ENCODE results near the gene PIAS1.
"Not testable (repeated sequence)": the region's sequence is repeated elsewhere in the genome, so short reads cannot be mapped to it uniquely, and the experiment has no call there.

The PIAS1 gene

DNA sequence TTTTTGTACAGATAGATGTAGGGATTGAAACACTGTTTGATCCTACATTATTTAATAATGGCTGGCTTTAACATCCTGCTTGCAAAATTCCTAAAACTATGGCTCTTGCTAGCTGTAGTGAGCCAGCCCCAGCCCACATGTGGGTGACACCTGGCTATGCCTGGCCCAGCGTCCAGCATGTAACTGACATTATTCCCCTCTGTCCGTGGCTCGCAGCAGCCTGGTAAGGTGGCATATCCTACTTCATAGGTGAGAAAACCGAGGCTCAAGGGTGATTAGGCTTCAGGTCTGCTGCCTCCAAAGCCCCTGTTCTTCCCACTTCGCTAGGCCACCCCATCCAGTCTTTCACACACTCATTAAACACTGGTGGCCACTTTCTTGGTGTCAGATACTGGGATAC lies 149.4 kb downstream of the PIAS1 start:
- ATAC-seq: no peak

DNA sequence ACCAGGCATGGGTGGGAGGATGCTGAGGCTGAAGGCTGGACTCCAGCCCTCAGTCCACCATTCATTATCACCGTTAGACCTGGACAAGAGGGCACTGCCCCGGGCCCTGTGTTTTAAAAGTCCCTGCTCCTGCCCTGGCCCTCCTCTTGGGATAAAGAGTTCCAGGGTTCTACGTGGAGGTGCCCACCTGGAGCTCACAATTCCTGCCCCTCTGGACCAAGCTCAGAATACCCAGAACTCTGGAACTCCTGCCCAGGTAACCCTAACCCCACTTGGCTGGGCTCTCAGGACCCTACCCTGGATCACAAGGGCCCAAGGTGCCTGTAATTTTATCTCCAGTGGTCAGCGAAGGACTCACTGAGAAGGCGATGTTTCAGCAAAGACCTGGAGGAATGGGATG lies 149.8 kb downstream of the PIAS1 start:
- no peak for DNase-seq
- no peak for ATAC-seq

More for the DNA sequence above, 149.4 kb downstream of the PIAS1 start:
- no peak for DNase-seq

GRCh38 chr15:68204361-68204760 lies 150.2 kb downstream of the PIAS1 start:
- ATAC-seq: no peak
- DNase-seq: no peak

DNA sequence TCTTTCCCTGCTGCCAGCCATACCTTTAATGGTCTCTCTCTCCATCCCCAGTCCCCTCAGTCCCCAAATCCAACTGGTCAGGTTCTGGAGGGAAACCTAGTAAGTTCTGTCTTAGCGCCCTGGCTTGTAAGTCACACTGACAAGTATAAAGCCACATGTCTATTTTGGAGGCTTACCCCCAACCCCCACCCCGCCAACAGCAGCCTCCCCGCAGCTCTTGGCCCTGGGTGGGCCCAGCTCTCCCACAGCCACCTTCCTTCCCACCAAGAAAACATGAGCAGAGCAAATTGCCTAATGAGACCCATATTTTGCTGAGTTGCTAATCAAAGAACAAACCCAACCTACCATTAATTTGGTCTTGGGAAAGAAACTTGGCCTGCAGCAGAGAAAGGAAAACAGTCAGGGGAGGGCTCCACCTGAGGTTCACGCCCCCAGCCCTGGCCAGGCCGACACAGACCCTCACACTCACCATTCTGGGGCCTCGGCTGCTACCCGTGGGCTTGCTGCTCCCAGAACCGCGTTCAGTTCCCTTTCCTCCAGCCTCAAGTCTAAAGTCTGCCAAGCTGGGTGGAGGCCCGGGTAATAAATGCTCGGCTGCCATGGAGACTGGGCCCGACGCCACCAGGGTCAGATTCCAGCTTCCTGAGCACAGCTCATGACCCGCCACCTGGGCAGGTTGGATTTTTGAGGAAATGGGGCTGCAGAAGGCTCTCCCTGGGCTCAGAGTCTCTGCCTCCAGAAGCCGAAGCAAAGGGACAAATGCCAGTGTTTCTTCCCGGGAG lies 150.9 kb downstream of the PIAS1 start, which contains the start of gene CALML4:
TSS of gene CALML4 (minus strand) at position 557 of the 782 bp plus-strand sequence. CDS start at position 472, 85 bp downstream.
- ATAC-seq (no peak), DNase-seq (no peak)

- DNase-seq: no peak
- ATAC-seq: no peak
Observed at GRCh38 chr15:68205558-68205944, 151.4 kb downstream of the PIAS1 start.

DNA sequence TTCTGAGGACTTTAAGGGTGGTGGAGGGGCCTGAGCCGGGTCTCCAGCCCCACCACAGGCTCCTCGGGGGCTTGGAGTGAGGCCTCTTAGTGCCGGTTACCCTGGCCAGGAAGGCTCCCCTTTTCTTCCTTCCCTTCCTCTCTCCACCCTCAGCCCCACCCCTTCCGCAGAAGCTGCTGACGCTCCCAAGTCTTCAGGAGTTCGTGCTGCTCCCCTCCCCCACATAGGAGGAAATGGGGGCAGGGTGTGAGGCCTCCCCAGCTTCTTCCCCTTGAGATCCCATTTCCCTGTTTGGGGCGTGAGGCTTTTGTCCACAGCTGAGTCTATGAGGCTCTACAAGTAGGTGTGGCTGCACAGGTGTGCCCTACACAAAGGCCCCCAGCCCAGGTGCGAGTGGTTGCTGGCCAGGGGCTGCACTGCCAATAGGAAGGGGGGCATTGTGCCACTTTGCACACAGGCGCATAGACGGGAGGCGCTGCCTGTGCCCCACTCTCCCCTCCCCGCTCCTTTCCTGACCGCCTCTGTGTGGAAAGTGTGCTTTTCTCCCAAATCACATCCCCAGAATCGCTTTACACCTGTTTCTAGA lies 151.9 kb downstream of the PIAS1 start:
- ATAC-seq (no peak), DNase-seq (no peak)

- DNase-seq (no peak), ATAC-seq (no peak)
Observed at GRCh38 chr15:68206711-68207151, 152.6 kb downstream of the PIAS1 start.

- ATAC-seq (no peak), DNase-seq (no peak)
Observed at GRCh38 chr15:68207176-68207935, 153.2 kb downstream of the PIAS1 start.

DNA sequence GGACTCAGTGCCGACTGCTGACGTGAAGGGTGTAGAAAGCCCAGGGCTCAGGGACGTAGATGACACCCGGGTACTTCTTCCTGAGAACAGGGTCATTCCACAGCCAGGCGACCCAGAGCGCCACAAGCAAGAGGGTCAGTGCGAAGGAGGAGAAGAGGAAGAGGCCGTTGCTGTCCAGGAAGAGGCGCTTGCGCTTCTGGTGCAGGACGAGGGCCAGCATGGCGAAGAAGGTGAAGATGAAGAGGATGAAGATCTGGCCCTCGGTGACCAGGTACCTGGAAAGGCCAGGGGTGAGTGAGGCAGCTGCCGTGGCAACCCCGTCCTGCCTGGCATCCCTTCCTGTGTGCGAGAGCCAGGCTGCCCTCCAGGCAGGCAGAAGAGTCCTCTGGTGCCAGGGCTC lies 154.0 kb downstream of the PIAS1 start:
- DNase-seq (no peak), ATAC-seq (no peak)

DNA sequence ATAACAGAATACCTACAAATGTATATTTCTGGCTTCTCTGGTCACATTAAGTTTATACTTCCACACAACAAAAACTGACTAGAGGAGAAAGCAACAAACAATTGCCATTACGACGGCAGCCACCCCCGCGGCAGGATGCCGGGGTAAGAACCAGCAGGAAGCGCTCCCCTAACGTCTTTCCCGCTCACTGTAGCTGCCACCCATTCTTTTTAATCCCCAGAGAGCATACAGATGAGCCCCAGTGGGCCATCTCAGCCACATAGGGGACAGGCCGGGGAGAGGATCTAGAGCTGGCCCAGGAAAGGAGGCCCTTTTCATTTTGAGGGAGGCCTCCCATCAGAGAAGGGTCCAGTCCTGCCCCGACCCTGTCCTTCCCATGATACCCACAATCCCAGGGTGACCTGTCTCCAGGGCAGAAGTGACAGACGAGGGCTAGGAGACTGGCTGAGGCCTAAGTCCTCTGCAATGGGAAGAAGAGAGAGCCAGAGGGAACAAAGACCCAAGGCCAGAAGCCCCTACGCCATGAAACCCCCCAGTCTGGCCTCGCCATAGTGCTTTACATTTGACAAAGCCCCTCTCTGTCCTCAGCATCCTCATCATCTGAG lies 154.6 kb downstream of the PIAS1 start:
- DNase-seq (no peak), ATAC-seq (no peak)

DNA sequence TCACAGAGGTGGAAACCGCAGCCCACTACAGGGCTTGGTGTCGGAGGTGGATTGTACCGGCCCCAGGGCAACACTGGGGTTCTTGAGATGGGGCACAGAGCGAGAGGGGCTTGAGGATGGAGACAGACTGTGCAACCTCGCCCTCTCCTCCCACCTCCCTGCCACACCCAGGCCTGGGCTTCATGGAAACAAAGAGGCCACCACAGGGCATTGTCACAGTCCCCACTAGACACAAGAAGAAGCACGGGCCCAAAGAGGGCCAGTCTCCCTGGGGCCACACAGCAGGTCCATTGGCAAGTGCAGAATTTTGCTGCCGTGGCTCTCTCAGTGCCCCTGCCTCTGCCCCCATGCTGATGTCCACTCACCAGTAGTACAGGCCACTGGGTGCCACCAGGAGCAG lies 155.2 kb downstream of the PIAS1 start:
- no peak for ATAC-seq
- DNase-seq: no peak

DNA sequence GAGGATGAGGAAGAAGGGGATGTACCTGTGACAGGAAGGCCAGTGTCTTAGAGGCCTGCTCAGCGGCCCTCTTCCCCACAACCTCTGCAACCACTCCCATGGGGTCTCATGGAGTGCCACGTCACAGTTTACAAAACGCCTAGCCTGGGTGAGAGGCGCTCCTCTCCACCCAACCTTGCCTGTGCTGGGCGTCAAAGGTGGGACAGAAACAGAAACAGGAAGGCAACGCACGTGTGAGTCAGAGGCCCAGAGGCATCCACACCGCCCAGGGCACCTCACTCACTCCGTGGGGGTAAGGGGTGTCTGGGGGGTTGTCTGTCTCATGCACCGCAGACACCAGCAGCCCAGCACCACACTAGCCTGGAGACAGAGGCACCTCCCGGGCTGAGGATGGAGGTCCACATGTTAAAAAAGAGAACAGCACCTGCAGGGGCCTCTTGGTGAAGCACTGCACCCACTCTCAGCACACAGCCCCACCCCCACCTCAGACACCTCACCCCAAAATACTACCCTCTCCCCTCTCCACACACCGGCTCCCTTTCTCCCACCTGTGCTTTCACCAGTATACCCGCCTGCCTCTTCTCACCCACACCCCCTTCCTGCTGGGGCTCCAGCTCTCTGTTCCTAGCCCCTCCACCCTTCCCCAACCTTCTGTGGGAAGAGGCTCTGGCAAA lies 155.8 kb downstream of the PIAS1 start:
- ATAC-seq (peak; percentile 69), DNase-seq (peak; percentile 33)

DNA sequence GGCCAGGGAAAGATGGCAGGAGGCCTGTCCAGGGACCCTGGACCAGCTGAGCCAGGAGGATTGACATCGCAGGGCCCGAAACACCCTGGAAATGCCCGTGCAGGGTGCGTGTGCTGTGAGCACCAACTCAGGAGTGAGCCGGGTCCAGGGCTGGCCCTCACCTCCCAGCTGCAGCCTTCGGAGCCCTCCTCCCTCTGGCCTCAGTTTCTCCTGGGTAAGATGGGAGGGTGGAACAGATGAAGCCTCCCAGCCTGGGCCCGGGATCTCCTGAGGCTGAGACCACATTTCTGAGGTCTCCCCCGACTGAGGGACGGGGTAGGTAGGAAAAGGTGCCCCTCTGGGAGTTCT lies 156.3 kb downstream of the PIAS1 start:
- no peak for ATAC-seq
- no peak for DNase-seq

- ATAC-seq: peak; percentile 21
- DNase-seq: peak; percentile 72
Observed at GRCh38 chr15:68210821-68211655, 156.9 kb downstream of the PIAS1 start.

DNA sequence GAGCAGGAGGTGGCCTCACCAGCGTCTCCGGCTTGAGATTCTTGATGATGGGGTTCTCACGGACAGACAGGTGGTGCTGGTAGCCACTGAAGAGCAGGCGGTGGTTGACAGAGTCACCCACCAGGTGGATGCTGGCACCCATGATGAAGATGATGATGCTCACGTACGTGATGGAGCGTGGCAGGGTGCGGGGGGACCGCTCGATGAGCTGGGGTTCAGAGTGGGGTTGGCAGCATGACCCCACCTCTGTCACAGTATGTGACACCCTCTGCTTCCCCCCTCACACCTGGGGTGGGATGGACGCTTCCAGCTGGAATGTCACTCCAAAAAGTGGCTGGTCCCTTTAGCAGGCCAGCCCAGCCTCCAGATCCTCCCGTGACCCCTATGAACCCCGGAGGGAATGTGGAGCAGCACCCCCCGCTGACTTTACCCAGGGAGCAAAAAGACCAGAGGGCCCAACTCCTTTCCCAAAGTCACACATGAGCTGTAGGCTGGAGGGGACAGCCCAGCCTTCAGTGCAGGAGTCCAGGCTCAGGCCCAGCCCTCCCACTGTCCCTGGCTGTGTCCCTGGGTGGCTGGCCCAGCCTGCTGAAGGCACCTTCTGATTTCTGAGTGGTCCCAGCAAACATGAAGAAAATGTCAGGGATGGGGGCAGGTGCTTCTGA lies 157.7 kb downstream of the PIAS1 start:
- DNase-seq (no peak), ATAC-seq (no peak)

DNA sequence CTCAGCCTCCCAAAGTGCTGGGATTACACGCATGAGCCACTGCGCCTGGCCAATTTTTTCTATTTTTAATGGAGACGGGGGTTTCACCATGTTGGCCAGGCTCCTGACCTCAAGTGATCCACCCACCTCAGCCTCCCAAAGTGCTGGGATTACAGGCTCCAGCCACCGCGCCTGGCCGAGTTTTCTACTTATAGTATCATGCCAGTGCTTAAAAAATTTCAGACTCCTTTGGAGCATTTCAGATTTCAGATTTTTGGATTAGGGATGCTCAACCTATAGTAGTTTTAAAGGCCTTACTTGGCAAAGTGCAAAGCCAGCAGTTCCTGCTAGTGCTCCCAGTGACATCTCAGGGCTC lies 159.4 kb downstream of the PIAS1 start:
- DNase-seq, ATAC-seq: not testable (repeated sequence)

- ATAC-seq (no peak), DNase-seq (no peak)
Observed at GRCh38 chr15:68213991-68214837, 160.1 kb downstream of the PIAS1 start.

- ATAC-seq (no peak), DNase-seq (no peak)
Observed at GRCh38 chr15:68214838-68215254, 160.7 kb downstream of the PIAS1 start.

GRCh38 chr15:68217341-68217740 lies 163.2 kb downstream of the PIAS1 start:
- DNase-seq: no peak
- no peak for ATAC-seq

DNA sequence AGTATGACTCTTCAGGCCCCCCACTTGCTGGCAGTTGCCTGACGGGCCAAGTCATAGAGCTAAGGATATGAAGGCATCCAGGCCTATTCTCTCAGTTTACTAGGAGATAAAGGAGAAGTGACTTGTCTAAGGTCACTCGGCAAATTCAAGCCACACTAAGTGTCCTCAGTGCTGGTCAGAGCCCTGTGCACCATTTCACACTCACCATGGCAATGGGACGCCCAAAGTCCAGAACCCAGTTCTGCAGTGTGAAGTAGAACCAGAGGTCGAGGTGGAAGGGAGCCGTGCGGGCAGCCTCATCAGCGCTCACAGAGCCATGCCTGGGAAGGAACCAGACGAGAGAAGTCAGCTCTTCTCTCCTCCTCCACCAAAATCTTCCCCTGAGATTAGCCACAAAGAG lies 164.2 kb downstream of the PIAS1 start:
- ATAC-seq: no peak
- no peak for DNase-seq
